ENCODE results near the gene CDKL5.

GRCh38 chrX:18591834-18592233 lies 166.4 kb downstream of the CDKL5 start:
- TF ChIP-seq CTCF (IDR thresholded peaks at IDR 0.05), result no peak
- TF ChIP-seq POLR2A (IDR thresholded peaks at IDR 0.05), result no peak

Measured in adrenal gland (tissue), 5 donors.